Uterus (tissue), 2 donors: Measurements from ENCODE around the gene TRMU.

Source experiments
- POLR2A ChIP-seq, 2 donors: fragments of 450-650 bp; IDR thresholded peaks; one replicate each; pipeline ENCODE4 v1.6.1; 2016; ENCODE audit warnings: antibody characterized with exemption in 2 of 2, mild to moderate bottlenecking in 1 of 2, moderate library complexity in 1 of 2
- TF ChIP-seq, protein P1 (sequence below), 4 experiments: fragments of 200-600 bp in 2 of 4; fragments of 450-650 bp in 2 of 4; sonication (generic) in 2 of 4; IDR thresholded peaks; one replicate each; pipeline ENCODE4 v1.5.1; 2016 to 2019; ENCODE audit warnings: antibody characterized with exemption in 4 of 4, mild to moderate bottlenecking in 2 of 4, moderate library complexity in 1 of 4

- TF ChIP-seq, protein P1, sequence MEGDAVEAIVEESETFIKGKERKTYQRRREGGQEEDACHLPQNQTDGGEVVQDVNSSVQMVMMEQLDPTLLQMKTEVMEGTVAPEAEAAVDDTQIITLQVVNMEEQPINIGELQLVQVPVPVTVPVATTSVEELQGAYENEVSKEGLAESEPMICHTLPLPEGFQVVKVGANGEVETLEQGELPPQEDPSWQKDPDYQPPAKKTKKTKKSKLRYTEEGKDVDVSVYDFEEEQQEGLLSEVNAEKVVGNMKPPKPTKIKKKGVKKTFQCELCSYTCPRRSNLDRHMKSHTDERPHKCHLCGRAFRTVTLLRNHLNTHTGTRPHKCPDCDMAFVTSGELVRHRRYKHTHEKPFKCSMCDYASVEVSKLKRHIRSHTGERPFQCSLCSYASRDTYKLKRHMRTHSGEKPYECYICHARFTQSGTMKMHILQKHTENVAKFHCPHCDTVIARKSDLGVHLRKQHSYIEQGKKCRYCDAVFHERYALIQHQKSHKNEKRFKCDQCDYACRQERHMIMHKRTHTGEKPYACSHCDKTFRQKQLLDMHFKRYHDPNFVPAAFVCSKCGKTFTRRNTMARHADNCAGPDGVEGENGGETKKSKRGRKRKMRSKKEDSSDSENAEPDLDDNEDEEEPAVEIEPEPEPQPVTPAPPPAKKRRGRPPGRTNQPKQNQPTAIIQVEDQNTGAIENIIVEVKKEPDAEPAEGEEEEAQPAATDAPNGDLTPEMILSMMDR (IDR thresholded peaks at IDR 0.05): no peak
- TF ChIP-seq POLR2A (IDR thresholded peaks at IDR 0.05): no peak
Measured at GRCh38 chr22:46390105-46390651, 54.7 kb downstream of the TRMU start.
